ENCODE data around the gene ZFAND6. TPM values are rescaled to one million over a fixed set of nuclear protein-coding genes. Genes with fewer than 3 reads are reported as not detected.

Gene ZFAND6
- total RNA-seq, 1 experiment from 2014 or later, result 89.7 TPM

GRCh38 chr15:80095969-80096368 is 36.5 kb downstream of the ZFAND6 start:
- H2AFZ ChIP-seq (ENCODE audit: low read length), result no peak overlapping the region
- no peak overlapping the region for H2BK20ac ChIP-seq (ENCODE audit: low read depth, low read length, poor library complexity, severe bottlenecking)
- WGBS (ENCODE audit: extremely low coverage, insufficient read length, low lambda C conversion rate), result no CpG with 5 or more reads among the region's 3 CpGs
- no peaks in the 10 kb centered on the region for H3K9me3 ChIP-seq (ENCODE audit: control insufficient read depth, low read depth, low read length)
- H3K36me3 Mint-ChIP-seq (ENCODE audit: insufficient read depth in 1 of 3, low read depth in 3 of 3), result peaks cover 0 to under 1% (median 0%) of the 10 kb centered on the region in 3 experiments; a peak in 1 of 7 replicates
- H4K8ac ChIP-seq (replicated peaks; ENCODE audit: insufficient read length, low read depth, low read length), result no peak overlapping the region
- peaks cover 5% of the 10 kb centered on the region for H3K79me1 ChIP-seq (ENCODE audit: insufficient read depth, low read depth, low read length, poor library complexity, severe bottlenecking)
- H3K18ac ChIP-seq (ENCODE audit: insufficient read length, low read depth, low read length), result no peak overlapping the region
- H3K27ac ChIP-seq (ENCODE audit: insufficient read length, low read depth, low read length), result no peak overlapping the region
- H2BK120ac ChIP-seq (ENCODE audit: low read depth, low read length, poor library complexity, severe bottlenecking), result no peak overlapping the region
- H3K23me2 ChIP-seq (ENCODE audit: insufficient read length, low read depth, low read length, poor library complexity, severe bottlenecking), result no peaks in the 10 kb centered on the region
- peaks cover 12 to 16% of the 10 kb centered on the region in 2 experiments for H3K4me1 Mint-ChIP-seq
- no peaks in the 10 kb centered on the region for H4K20me1 ChIP-seq (ENCODE audit: control insufficient read depth, insufficient read depth, insufficient read length)
- H3T11ph ChIP-seq (ENCODE audit: low read length), result no peak overlapping the region
- H3K9me3 Mint-ChIP-seq, result no peaks in the 10 kb centered on the region
- no peak overlapping the region for H3K14ac ChIP-seq (ENCODE audit: insufficient read depth, low read length)
- H4K91ac ChIP-seq (ENCODE audit: insufficient read length, low read depth, low read length), result no peak overlapping the region
- H2BK12ac ChIP-seq (ENCODE audit: insufficient read length, low read depth, low read length), result no peak overlapping the region
- no peak overlapping the region for H2AK5ac ChIP-seq (ENCODE audit: insufficient read length, low read length)
- H4K5ac ChIP-seq (ENCODE audit: insufficient read length, low read depth, low read length), result no peak overlapping the region
- peaks cover 8% of the 10 kb centered on the region; the same call in 1 of the 2 replicates for H3K79me2 ChIP-seq (ENCODE audit: insufficient read depth, low read length)
- no peaks in the 10 kb centered on the region for H3K27me3 ChIP-seq (ENCODE audit: insufficient read depth, low read length)
- H3K4ac ChIP-seq (ENCODE audit: low read depth, low read length), result no peak overlapping the region
- TF ChIP-seq CTCF (conservative IDR thresholded peaks at IDR 0.05), result no peak
- no peak overlapping the region for H3K56ac ChIP-seq (ENCODE audit: insufficient read length, low read depth, low read length)
- H3K23ac ChIP-seq (ENCODE audit: insufficient read length, low read depth, low read length), result no peak overlapping the region
- H2BK15ac ChIP-seq (ENCODE audit: low read depth, low read length), result no peak overlapping the region
- no peak overlapping the region for H3K27ac Mint-ChIP-seq
- no peak overlapping the region for H3K4me3 Mint-ChIP-seq
- no peak overlapping the region for H2BK5ac ChIP-seq (ENCODE audit: insufficient read length, low read length)
- DNase-seq, result no peak
- H3K4me1 ChIP-seq (ENCODE audit: insufficient read depth, low read length), result no peaks in the 10 kb centered on the region
- H3K27me3 Mint-ChIP-seq (ENCODE audit: low read depth), result no peaks in the 10 kb centered on the region
- no peak overlapping the region for H3K4me2 ChIP-seq (ENCODE audit: insufficient read depth, insufficient read length, low read length)
- H3K9ac ChIP-seq (ENCODE audit: extremely low read depth, insufficient read length, low read length), result no peak overlapping the region

Measured in H9 (cell line).